ENCODE results near the gene CLEC17A.
"Not testable (repeated sequence)": the region's sequence is repeated elsewhere in the genome, so short reads cannot be mapped to it uniquely, and the experiment has no call there.

DNA sequence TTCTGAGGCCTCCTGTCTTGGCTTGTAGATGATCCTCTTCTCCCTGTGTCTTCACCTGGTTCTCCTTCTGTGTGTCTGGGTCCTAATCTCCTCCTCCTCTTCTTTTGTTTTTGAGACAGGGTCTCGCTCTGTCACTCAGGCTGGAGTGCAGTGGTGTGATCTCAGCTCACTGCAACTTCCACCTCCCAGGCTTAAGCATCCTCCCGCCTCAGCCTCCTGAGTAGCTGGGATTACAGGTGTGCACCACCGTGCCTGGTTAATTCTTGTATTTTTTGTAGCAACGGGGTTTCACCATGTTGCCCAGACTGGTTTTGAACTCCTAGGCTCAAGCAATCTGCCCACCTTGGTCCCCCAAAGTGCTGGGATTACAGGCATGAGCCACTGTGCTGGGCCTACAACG lies 29.4 kb downstream of the CLEC17A start:
- TF ChIP-seq CTCF, POLR2A, EP300, POLR2AphosphoS5 (IDR thresholded peaks at IDR 0.05): not testable (repeated sequence)
